PFSK-1 (cell line): ENCODE results near the gene AUTS2.

Experiments
- POLR2AphosphoS5 ChIP-seq: IDR thresholded peaks from 2 replicates; pipeline ENCODE4 v1.6.1; 2012; ENCODE audit warnings: low read depth, mild to moderate bottlenecking, control low read depth, low read length, moderate library complexity
- SIN3A ChIP-seq: IDR thresholded peaks from 2 replicates; pipeline ENCODE4 v1.6.1; 2012; ENCODE audit warnings: mild to moderate bottlenecking, low read length, moderate library complexity, borderline replicate concordance; ENCODE audit not compliant: insufficient read depth
- TAF1 ChIP-seq: IDR thresholded peaks from 2 replicates; pipeline ENCODE4 v1.6.1; 2012; ENCODE audit warnings: low read length, control low read depth, borderline replicate concordance; ENCODE audit not compliant: insufficient read depth
- TF ChIP-seq, protein P1 (sequence below), 2 experiments: IDR thresholded peaks; 2 replicates each; pipeline versions ENCODE4 v1.6.1 to v1.8.0; 2011 to 2012; ENCODE audit warnings: low read depth in 2 of 2, low read length in 2 of 2, control low read depth in 1 of 2, inconsistent platforms in 1 of 2, mild to moderate bottlenecking in 1 of 2, moderate library complexity in 1 of 2; ENCODE audit not compliant: insufficient read depth in 1 of 2

- TF ChIP-seq SIN3A (no peak), POLR2AphosphoS5 (no peak), TAF1 (no peak)
- TF ChIP-seq, protein P1, sequence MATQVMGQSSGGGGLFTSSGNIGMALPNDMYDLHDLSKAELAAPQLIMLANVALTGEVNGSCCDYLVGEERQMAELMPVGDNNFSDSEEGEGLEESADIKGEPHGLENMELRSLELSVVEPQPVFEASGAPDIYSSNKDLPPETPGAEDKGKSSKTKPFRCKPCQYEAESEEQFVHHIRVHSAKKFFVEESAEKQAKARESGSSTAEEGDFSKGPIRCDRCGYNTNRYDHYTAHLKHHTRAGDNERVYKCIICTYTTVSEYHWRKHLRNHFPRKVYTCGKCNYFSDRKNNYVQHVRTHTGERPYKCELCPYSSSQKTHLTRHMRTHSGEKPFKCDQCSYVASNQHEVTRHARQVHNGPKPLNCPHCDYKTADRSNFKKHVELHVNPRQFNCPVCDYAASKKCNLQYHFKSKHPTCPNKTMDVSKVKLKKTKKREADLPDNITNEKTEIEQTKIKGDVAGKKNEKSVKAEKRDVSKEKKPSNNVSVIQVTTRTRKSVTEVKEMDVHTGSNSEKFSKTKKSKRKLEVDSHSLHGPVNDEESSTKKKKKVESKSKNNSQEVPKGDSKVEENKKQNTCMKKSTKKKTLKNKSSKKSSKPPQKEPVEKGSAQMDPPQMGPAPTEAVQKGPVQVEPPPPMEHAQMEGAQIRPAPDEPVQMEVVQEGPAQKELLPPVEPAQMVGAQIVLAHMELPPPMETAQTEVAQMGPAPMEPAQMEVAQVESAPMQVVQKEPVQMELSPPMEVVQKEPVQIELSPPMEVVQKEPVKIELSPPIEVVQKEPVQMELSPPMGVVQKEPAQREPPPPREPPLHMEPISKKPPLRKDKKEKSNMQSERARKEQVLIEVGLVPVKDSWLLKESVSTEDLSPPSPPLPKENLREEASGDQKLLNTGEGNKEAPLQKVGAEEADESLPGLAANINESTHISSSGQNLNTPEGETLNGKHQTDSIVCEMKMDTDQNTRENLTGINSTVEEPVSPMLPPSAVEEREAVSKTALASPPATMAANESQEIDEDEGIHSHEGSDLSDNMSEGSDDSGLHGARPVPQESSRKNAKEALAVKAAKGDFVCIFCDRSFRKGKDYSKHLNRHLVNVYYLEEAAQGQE (IDR thresholded peaks at IDR 0.05; ENCODE audit: insufficient read depth in 1 of 2, low read depth in 2 of 2, low read length in 2 of 2) = no peak
Observed at GRCh38 chr7:70066844-70067243, 468.6 kb downstream of the AUTS2 start.
